NT2/D1 (cell line): ENCODE results near the gene PPIL6.
A peak's percentile ranks its signal among the peaks of the same experiment; 100 is the strongest.

Experiments used
- DNase-seq: peaks from one replicate; pipeline ENCODE4 v3.0.0-alpha.2; 2011; ENCODE audit warnings: low read depth, low spot score
- H3K27me3 ChIP-seq: 2 replicates; pipeline ENCODE4 v1.6.0; 2011; ENCODE audit warnings: mild to moderate bottlenecking; ENCODE audit not compliant: insufficient read length, insufficient read depth
- H3K36me3 ChIP-seq: 2 replicates; pipeline ENCODE4 v1.6.1; 2011; ENCODE audit warnings: mild to moderate bottlenecking, low read length, mixed read lengths; ENCODE audit not compliant: insufficient read depth, insufficient read length
- H3K4me1 ChIP-seq: 2 replicates; pipeline ENCODE4 v1.5.1; 2011; ENCODE audit not compliant: insufficient read depth, insufficient read length
- H3K4me3 ChIP-seq: 2 replicates; pipeline ENCODE4 v1.5.1; 2011; ENCODE audit warnings: low read depth; ENCODE audit not compliant: insufficient read length
- H3K9ac ChIP-seq: 2 replicates; pipeline ENCODE4 v1.6.0; 2011; ENCODE audit warnings: low read depth; ENCODE audit not compliant: insufficient read length
- H3K9me3 ChIP-seq: 2 replicates; pipeline ENCODE4 v1.5.1; 2011; ENCODE audit warnings: mild to moderate bottlenecking, low read length; ENCODE audit not compliant: insufficient read depth
- SUZ12 ChIP-seq: IDR thresholded peaks from 2 replicates; pipeline ENCODE4 v1.6.1; 2011; ENCODE audit not compliant: insufficient read length, insufficient read depth; ENCODE audit errors: extremely low read depth
- YY1 ChIP-seq: IDR thresholded peaks from 2 replicates; pipeline ENCODE4 v1.6.1; 2011; ENCODE audit not compliant: insufficient read length, insufficient read depth
- ZNF274 ChIP-seq: IDR thresholded peaks from 2 replicates; pipeline ENCODE4 v1.6.1; 2011; ENCODE audit warnings: mild to moderate bottlenecking, low read depth, low read length

The PPIL6 gene

DNA sequence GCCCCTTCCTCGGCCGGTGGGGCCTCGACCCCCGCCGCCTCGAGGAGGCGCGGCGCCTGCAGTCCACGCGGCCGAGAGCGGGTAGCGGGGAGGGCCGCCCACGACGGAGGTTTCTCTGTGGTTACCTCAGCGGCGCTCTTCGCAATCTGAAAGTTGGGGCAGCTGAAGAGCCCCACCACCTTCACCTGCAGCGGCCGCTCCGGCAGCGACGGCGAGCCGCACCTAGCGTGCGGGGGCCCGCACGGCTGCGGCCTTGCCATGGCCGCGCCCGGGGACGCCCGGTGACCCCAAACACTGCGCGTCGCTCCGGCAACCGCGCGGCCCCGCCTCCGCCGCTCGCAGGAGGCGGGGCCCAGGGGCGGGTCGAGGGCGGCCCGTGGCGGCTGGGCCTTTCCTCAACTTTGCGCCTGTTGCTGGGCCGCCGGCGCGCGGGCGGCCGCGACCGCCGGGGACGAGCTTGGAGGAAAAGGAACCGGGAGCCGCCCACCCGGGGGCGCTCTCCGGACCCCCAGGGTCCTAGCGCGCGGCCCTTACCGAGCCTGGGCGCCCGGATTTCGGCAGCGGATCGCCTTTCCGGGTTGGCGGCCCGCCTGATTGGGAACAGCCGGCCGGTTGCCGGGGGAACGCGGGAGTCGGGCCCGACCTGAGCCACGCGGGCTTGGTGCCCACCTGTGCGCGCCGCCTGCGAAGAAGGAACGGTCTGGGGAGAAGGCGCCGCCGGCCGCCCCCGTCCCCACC, at the start of gene PPIL6, which contains the start of gene SMPD2:
TSS of gene PPIL6 (minus strand) at position 298 of the 738 bp plus-strand sequence. CDS start at position 260, 38 bp downstream.
TSS of gene SMPD2 (plus strand) at position 394 of the 738 bp plus-strand sequence. CDS start 398 bp downstream, outside the sequence.
- TF ChIP-seq ZNF274 (no peak), YY1 (no peak), SUZ12 (no peak)
- H3K9me3 ChIP-seq: no peaks in the 10 kb centered on the region
- peak within 1 kb of the TSS; percentile 72 for H3K4me3 ChIP-seq
- peak within 1 kb of the TSS; percentile 95 for H3K9ac ChIP-seq
- peaks cover 9% of the 10 kb centered on the region for H3K27me3 ChIP-seq
- H3K4me1 ChIP-seq: peaks cover 2% of the 10 kb centered on the region
- peaks cover 35% of the 10 kb centered on the region for H3K36me3 ChIP-seq
- peak; percentile 62 for DNase-seq

DNA sequence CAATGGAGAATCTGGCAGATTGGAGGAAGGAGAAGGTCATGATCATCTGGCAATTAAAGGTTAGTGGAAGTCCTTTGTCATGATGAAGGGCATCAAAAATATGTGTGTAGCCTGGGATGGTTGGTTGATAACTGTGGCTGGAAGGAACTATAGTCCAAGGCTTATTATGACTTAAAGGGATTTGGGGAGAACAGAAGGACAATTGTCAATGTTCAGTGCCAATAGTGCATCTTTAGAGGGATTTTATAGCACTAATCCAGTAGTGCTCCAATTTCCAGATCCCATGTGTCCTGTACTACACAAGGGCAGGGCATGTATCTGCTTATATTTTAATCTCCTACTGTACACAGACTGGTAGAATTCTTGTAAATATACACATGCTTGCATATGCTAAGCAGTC, 47.6 kb upstream of the PPIL6 start:
- no peak for TF ChIP-seq ZNF274
- TF ChIP-seq YY1: no peak
- no peak for TF ChIP-seq SUZ12
- no peak for DNase-seq
- H3K4me3 ChIP-seq: no peak overlapping the region
- H3K27me3 ChIP-seq: peaks cover 18% of the 10 kb centered on the region
- H3K36me3 ChIP-seq: no peaks in the 10 kb centered on the region
- no peaks in the 10 kb centered on the region for H3K9me3 ChIP-seq
- H3K4me1 ChIP-seq: peaks cover 3% of the 10 kb centered on the region
- no peak overlapping the region for H3K9ac ChIP-seq

DNA sequence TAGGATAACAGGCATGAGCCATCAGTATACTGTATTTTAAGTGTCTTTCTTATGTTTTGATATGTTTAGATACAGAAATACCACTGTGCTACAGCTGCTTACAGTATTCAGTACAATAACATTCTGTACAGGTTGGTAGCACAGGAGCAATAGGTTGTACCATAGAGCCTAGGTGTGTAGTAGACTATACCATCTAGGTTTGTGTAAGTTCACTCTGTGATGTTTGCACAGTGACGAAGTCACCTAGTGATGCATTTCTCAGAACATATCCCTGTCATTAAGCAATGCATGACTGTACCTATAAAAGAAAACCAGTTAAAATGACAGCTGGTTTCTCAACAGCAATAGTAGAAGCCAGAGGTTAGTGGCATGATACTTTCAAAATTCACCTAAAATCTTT, 45.6 kb upstream of the PPIL6 start:
- DNase-seq: no peak
- TF ChIP-seq SUZ12: no peak
- TF ChIP-seq ZNF274: no peak
- no peak for TF ChIP-seq YY1
- H3K36me3 ChIP-seq: peaks cover 8% of the 10 kb centered on the region
- H3K4me1 ChIP-seq: peaks cover 3% of the 10 kb centered on the region
- H3K9me3 ChIP-seq: no peaks in the 10 kb centered on the region
- peaks cover 18% of the 10 kb centered on the region for H3K27me3 ChIP-seq
- no peak overlapping the region for H3K4me3 ChIP-seq
- no peak overlapping the region for H3K9ac ChIP-seq

DNA sequence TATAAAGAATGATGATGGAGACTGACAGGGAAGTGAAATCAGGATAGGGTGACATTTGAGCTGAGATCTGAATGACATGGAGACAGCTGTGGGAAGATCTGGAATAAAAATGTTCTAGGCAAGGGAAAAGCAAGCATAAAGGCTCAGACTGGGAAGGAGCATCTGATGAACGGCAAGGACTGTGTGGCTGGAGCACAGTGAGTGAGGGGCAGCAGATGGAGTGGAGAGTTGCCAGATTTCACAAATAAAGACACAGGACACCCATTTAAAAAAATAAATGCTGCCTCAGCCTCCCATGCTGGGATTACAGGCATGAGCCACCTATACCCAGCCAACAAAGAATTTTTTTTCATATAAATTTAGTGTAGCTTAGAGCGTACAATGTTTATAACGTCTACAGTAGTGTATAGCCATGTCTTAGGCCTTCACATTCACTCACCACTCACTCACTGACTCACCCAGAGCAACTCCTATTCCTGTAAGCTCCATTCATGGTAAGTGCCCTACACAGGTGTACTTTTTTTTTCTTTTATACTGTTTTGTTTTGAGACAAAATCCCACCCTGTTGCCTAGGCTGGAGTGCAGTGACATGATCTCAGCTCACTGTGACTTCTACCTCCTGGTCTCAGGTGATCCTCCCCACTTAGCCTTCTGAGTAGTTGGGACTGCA, 45.0 kb upstream of the PPIL6 start:
- H3K9ac ChIP-seq: no peak overlapping the region
- TF ChIP-seq ZNF274 (no peak), YY1 (no peak), SUZ12 (no peak)

DNA sequence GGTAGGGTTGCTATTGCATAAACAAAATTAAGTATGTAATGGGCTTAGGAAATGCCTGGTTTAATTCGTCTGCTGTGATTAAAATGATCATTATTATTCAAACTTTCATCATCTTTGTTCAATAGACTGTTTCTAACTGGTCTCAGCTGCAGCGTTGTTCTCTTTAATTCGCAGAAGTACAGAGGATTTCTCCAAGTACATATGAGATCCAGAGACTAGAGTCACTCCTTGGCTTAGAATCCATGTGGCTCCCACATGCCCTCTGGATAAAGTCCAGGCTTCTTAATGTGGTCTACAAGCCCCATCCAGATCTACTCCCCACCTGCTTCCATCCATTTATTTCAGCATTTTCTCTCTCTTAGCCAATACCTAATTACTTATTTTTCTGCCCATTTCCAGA, 43.7 kb upstream of the PPIL6 start:
- Histone ChIP-seq H3K36me3 (peaks cover 22% of the 10 kb centered on the region), H3K4me3 (no peak overlapping the region), H3K4me1 (peaks cover 3% of the 10 kb centered on the region), H3K9me3 (no peaks in the 10 kb centered on the region), H3K27me3 (peaks cover 18% of the 10 kb centered on the region), H3K9ac (no peak overlapping the region)
- no peak for TF ChIP-seq ZNF274
- no peak for TF ChIP-seq YY1
- TF ChIP-seq SUZ12: no peak
- DNase-seq: no peak

More for the DNA sequence above, 45.0 kb upstream of the PPIL6 start:
- Histone ChIP-seq H3K36me3 (peaks cover 14% of the 10 kb centered on the region), H3K27me3 (peaks cover 18% of the 10 kb centered on the region), H3K4me1 (peaks cover 3% of the 10 kb centered on the region), H3K4me3 (no peak overlapping the region), H3K9me3 (no peaks in the 10 kb centered on the region)
- no peak for DNase-seq

DNA sequence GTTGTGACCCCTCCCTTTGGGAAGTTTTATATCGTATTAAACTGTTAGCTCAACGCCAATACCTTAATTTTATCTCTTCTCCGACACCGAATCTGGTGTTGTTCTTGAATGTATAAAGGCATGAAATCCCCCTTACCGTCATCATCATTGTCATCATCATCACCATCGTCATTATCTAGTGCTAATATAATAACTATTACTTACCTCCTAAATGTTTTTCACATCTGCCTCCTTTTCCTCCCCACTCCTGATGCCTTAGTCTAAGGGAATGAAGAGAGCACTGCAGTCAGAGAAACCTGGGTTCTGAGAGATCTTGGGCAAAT, 43.3 kb upstream of the PPIL6 start:
- no peak for TF ChIP-seq SUZ12
- no peak for TF ChIP-seq ZNF274
- TF ChIP-seq YY1: no peak
- no peak for DNase-seq
- peaks cover 23% of the 10 kb centered on the region for H3K36me3 ChIP-seq
- peaks cover 18% of the 10 kb centered on the region for H3K27me3 ChIP-seq
- H3K9ac ChIP-seq: no peak overlapping the region
- no peaks in the 10 kb centered on the region for H3K9me3 ChIP-seq
- H3K4me1 ChIP-seq: peaks cover 3% of the 10 kb centered on the region
- H3K4me3 ChIP-seq: peak overlapping the region; percentile 6

DNA sequence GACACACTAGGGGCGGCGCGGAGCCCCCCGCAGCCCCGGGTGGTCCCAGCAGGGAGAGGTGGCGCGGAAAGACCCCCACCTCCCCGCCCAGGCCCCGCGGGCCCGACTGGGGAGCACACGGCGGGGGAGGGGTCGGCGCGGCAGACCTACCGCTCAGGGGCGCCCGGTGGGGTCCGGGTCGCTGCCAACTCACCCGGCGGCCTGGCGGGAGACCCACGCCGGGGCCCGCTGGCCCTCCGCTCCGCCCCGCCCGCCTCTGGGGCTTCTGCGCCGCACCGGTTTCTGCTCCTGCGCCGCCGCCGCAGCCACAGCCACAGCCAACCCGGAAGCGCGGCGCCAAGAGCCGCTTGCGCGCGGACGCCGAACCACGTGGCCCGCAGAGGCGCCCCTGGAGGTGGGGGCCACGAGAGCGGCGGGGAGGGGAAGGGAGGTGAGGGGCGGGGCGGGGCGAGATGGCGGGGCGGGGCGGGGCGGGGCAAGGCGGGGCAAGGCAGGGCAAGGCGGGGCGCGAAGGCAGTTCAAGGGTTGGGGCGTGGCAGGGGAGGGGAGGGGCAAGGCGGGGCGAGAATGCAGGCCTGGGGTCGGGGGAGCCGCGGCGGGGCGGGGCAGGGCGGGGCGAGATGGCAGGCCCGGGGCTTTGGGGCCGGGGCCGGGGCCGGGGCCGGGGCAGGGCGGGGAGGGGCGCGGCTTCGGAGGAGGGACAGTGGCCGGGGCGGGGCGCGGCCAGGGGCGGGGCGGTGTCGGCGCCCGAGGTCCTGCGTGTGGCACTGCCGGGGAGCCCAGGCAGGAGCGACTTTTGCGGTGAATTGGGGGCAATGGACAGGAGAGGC, 42.7 kb upstream of the PPIL6 start, which contains the start of gene ZBTB24:
TSS of gene ZBTB24 (minus strand) at position 315 of the 830 bp plus-strand sequence. CDS start 1,193 bp downstream, outside the sequence.
- Histone ChIP-seq H3K9ac (peak within 1 kb of the TSS; percentile 84), H3K9me3 (no peaks in the 10 kb centered on the region), H3K27me3 (peaks cover 18% of the 10 kb centered on the region), H3K4me1 (peaks cover 3% of the 10 kb centered on the region), H3K36me3 (peaks cover 25% of the 10 kb centered on the region), H3K4me3 (peak within 1 kb of the TSS; percentile 69)
- DNase-seq: peak; percentile 64
- TF ChIP-seq YY1: no peak
- no peak for TF ChIP-seq SUZ12
- no peak for TF ChIP-seq ZNF274
